Gastrocnemius medialis (tissue), 4 donors: Measurements from ENCODE around the gene ATG9B. TPM values are rescaled to one million over a fixed set of nuclear protein-coding genes. Genes with fewer than 3 reads are reported as not detected.
"Not testable (repeated sequence)": the region's sequence is repeated elsewhere in the genome, so short reads cannot be mapped to it uniquely, and the experiment has no call there.

Experiments
- ATAC-seq, 2 donors: fragments of 150-250 bp; one replicate each; pipeline ENCODE4 v1.9.1; 2016
- DNase-seq, 2 donors: peaks; one replicate each; pipeline ENCODE4 v3.0.0-alpha.2; 2019
- H3K27ac ChIP-seq, 4 donors: fragments of 200-600 bp; sonication (generic); 1 replicate in 1 of 4; 2 replicates in 3 of 4; pipeline ENCODE4 v1.5.1; 2016 to 2018; ENCODE audit warnings: mild to moderate bottlenecking in 2 of 4, moderate library complexity in 1 of 4
- H3K27me3 ChIP-seq, 3 donors: fragments of 200-600 bp; sonication (generic) in 2 of 3; 1 replicate in 1 of 3; 2 replicates in 2 of 3; pipeline versions ENCODE4 v1.5.1 to v1.6.0; 2016 to 2019; ENCODE audit warnings: mild to moderate bottlenecking in 1 of 3, moderate library complexity in 1 of 3
- H3K36me3 ChIP-seq, 2 donors: fragments of 200-600 bp; sonication (generic) in 1 of 2; one replicate each; pipeline ENCODE4 v1.5.1; 2017 to 2018
- H3K4me1 ChIP-seq, 2 donors: fragments of 200-600 bp; sonication (generic) in 1 of 2; one replicate each; pipeline ENCODE4 v1.5.1; 2016 to 2017; ENCODE audit warnings: mild to moderate bottlenecking in 2 of 2
- H3K4me3 ChIP-seq, 4 donors: fragments of 200-600 bp; sonication (generic) in 3 of 4; 1 replicate in 1 of 4; 2 replicates in 3 of 4; pipeline ENCODE4 v1.5.1; 2016 to 2019; ENCODE audit warnings: mild to moderate bottlenecking in 2 of 4
- H3K9me3 ChIP-seq, 3 donors: fragments of 200-600 bp; sonication (generic) in 2 of 3; 1 replicate in 1 of 3; 2 replicates in 2 of 3; pipeline ENCODE4 v1.5.1; 2016 to 2019
- POLR2A ChIP-seq, 2 donors: fragments of 450-650 bp; IDR thresholded peaks; one replicate each; pipeline ENCODE4 v1.6.1; 2017; ENCODE audit warnings: antibody characterized with exemption in 2 of 2, mild to moderate bottlenecking in 2 of 2, moderate library complexity in 2 of 2
- in situ Hi-C, 4 donors: fragments of 200-750 bp; cut with MboI; loops; one replicate each; pipeline versions ENCODE4 v1.15.0 to v1.8.0; 2017; ENCODE audit warnings: low sequenced_read_pairs in 4 of 4
- intact Hi-C: fragments of 100-400 bp; cut with DNase I; formaldehyde crosslinking; loops from one replicate; pipeline ENCODE4 v1.15.1; 2023; ENCODE audit warnings: low total_unique reads
- total RNA-seq, 4 donors: library from RNA; depleted of rRNA; stranded (reverse); fragments of >200 nt; gene quantifications; one replicate each; pipeline versions ENCODE4 v1.1.0 to v1.2.3, GENCODE V29; 2016
- TF ChIP-seq, protein P1 (sequence below), 5 experiments: fragments of 450-650 bp in 3 of 5; fragments of 200-600 bp in 2 of 5; sonication (generic) in 2 of 5; IDR thresholded peaks in 4 of 5; conservative IDR thresholded peaks in 1 of 5; 1 replicate in 4 of 5; 2 replicates in 1 of 5; pipeline ENCODE4 v1.5.1; 2016 to 2019; ENCODE audit warnings: antibody characterized with exemption in 5 of 5, mild to moderate bottlenecking in 3 of 5, moderate library complexity in 3 of 5

ATG9B gene
- total RNA-seq, 4 donors from 2014 or later = 0.31 TPM; not detected in 3

GRCh38 chr7:151013356-151013732, 10.9 kb downstream of the ATG9B start:
- peak overlapping the region; percentile 20 to 40 (median 26) for H3K4me3 ChIP-seq
- H3K4me1 ChIP-seq = peaks cover 3 to 23% of the 10 kb centered on the region in 2 donors
- ATAC-seq = no peak
- H3K9me3 ChIP-seq = no peaks in the 10 kb centered on the region
- no peak for DNase-seq
- no peak for TF ChIP-seq POLR2A (IDR thresholded peaks at IDR 0.05)
- TF ChIP-seq, protein P1, sequence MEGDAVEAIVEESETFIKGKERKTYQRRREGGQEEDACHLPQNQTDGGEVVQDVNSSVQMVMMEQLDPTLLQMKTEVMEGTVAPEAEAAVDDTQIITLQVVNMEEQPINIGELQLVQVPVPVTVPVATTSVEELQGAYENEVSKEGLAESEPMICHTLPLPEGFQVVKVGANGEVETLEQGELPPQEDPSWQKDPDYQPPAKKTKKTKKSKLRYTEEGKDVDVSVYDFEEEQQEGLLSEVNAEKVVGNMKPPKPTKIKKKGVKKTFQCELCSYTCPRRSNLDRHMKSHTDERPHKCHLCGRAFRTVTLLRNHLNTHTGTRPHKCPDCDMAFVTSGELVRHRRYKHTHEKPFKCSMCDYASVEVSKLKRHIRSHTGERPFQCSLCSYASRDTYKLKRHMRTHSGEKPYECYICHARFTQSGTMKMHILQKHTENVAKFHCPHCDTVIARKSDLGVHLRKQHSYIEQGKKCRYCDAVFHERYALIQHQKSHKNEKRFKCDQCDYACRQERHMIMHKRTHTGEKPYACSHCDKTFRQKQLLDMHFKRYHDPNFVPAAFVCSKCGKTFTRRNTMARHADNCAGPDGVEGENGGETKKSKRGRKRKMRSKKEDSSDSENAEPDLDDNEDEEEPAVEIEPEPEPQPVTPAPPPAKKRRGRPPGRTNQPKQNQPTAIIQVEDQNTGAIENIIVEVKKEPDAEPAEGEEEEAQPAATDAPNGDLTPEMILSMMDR (IDR thresholded peaks at IDR 0.05 in 4 of 5, conservative IDR thresholded peaks at IDR 0.05 in 1 of 5) = no peak
- intact Hi-C loops (no loop called here), in situ Hi-C loops (no loop called here)
- H3K36me3 ChIP-seq = no peaks in the 10 kb centered on the region
- H3K27ac ChIP-seq = no peak overlapping the region
- H3K27me3 ChIP-seq = peaks cover 21 to 74% (median 66%) of the 10 kb centered on the region in 3 donors

- TF ChIP-seq, protein P1 (IDR thresholded peaks at IDR 0.05 in 4 of 5, conservative IDR thresholded peaks at IDR 0.05 in 1 of 5) = peak in 2 of 5 experiments; percentile 22 to 27
- TF ChIP-seq POLR2A (IDR thresholded peaks at IDR 0.05) = no peak
- no peaks in the 10 kb centered on the region for H3K9me3 ChIP-seq
- peaks cover 17 to 73% (median 67%) of the 10 kb centered on the region in 3 donors for H3K27me3 ChIP-seq
- no peak overlapping the region for H3K27ac ChIP-seq
- no peaks in the 10 kb centered on the region for H3K36me3 ChIP-seq
- in situ Hi-C loops (no loop called here), intact Hi-C loops (no loop called here)
- ATAC-seq (no peak), DNase-seq (no peak)
- peaks cover under 1 to 21% of the 10 kb centered on the region in 2 donors for H3K4me1 ChIP-seq
- no peak overlapping the region for H3K4me3 ChIP-seq
Observed at GRCh38 chr7:151012911-151013347, 11.4 kb downstream of the ATG9B start.

- H3K4me3 ChIP-seq = no peak overlapping the region
- peaks cover 0 to 19% of the 10 kb centered on the region in 2 donors for H3K4me1 ChIP-seq
- TF ChIP-seq POLR2A (IDR thresholded peaks at IDR 0.05) = no peak
- TF ChIP-seq, protein P1 (IDR thresholded peaks at IDR 0.05 in 4 of 5, conservative IDR thresholded peaks at IDR 0.05 in 1 of 5) = no peak
- H3K9me3 ChIP-seq = no peaks in the 10 kb centered on the region
- no peak overlapping the region for H3K27ac ChIP-seq
- ATAC-seq (no peak), DNase-seq (no peak)
- H3K36me3 ChIP-seq = no peaks in the 10 kb centered on the region
- in situ Hi-C loops = no loop called here
- intact Hi-C loops = no loop called here
- H3K27me3 ChIP-seq = peaks cover 12 to 65% (median 59%) of the 10 kb centered on the region in 3 donors
Observed at GRCh38 chr7:151012031-151012692, 12.1 kb downstream of the ATG9B start.

DNA sequence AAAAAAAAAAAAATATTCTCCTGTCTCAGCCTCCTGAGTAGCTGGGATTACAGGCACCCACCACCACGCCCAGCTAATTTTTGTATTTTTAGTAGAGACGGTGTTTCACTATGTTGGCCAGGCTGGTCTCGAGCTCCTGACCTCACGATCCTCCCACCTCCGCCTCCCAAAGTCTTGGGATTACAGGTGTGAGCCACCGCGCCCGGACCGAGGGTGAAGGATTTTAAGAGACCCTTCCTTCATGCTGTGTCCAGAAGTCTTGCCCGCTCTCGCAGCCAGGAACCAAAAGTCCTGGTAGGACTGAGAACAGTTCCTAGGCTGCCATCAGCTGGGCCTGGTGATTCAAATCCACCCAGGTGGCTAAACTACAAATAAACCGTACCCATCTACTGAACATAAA, 12.7 kb downstream of the ATG9B start:
- H3K4me3 ChIP-seq, intact Hi-C loops, in situ Hi-C loops, H3K9me3 ChIP-seq, H3K27ac ChIP-seq, ATAC-seq, H3K36me3 ChIP-seq, DNase-seq: not testable (repeated sequence)
- Histone ChIP-seq H3K4me1 (peaks cover 0 to 19% of the 10 kb centered on the region in 2 donors), H3K27me3 (peaks cover 12 to 61% (median 58%) of the 10 kb centered on the region in 3 donors)

DNA sequence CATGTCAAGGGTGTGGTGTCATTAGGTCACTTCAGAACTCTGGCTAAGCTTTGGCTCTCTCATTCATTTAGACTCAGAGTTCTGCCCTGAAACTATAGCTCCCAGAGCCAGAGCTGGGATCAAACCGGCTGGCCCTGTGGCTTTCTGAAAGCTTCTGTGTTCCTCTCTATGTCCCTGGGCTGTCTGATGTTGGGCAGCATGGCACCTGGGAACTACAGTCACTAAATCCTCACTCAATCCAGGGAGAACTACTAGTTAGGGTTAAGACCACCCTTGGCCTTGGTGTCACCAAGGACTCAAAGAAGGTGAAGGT, 13.2 kb downstream of the ATG9B start:
- TF ChIP-seq POLR2A (IDR thresholded peaks at IDR 0.05) = no peak
- TF ChIP-seq, protein P1 (IDR thresholded peaks at IDR 0.05 in 4 of 5, conservative IDR thresholded peaks at IDR 0.05 in 1 of 5) = no peak
- no peaks in the 10 kb centered on the region for H3K9me3 ChIP-seq
- in situ Hi-C loops = no loop called here
- ATAC-seq (no peak), DNase-seq (no peak)
- peaks cover 12 to 58% (median 55%) of the 10 kb centered on the region in 3 donors for H3K27me3 ChIP-seq
- H3K4me3 ChIP-seq = no peak overlapping the region
- no peak overlapping the region for H3K27ac ChIP-seq
- H3K4me1 ChIP-seq = peaks cover 0 to 19% of the 10 kb centered on the region in 2 donors
- no peaks in the 10 kb centered on the region for H3K36me3 ChIP-seq
- intact Hi-C loops = no loop called here
